GM12892 (cell line): ENCODE data around the gene PRKAR1A.

Experiments used
- POLR2A ChIP-seq: IDR thresholded peaks from 2 replicates; pipeline ENCODE4 v1.6.1; 2011; ENCODE audit warnings: low read depth, low read length, control low read depth
- TAF1 ChIP-seq: IDR thresholded peaks from 2 replicates; pipeline ENCODE4 v1.6.1; 2011; ENCODE audit warnings: low read depth, mild to moderate bottlenecking, control low read depth, low read length, borderline replicate concordance

DNA sequence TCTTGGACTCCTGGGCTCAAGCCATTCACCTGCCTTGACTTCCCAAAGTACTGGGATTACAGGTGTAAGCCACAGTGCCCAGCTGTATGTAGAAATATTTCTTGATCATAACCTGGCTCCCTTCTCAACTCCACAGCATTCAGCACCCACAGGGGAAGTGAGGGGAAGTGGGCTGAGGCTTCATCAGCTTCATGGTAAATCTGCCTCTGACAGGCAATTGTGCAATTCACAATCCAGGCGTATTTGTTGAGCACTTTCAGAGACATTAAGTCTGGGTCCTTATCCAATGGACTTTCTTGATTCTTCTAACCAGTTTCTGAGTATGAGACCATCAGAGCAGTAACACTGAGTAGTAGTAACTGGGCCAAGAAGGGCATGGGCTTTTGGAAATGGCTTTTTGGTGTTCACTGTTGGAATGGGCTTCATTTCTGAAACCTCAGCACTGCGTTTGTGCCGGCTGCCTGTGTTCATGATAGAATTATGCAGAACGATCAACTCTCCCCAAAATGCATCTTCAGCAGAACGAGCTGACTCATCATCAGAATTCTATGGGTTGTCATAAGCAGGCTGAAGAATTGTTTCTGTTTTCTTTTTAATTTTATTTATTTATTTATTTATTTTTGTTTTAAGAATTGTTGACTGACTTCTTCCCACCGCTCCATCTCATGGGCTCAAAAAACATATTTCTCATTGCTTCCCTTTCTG lies 60.1 kb downstream of the PRKAR1A start:
- TF ChIP-seq POLR2A = no peak
- no peak for TF ChIP-seq TAF1
